ENCODE results near the gene GMPPA.

The GMPPA gene

DNA sequence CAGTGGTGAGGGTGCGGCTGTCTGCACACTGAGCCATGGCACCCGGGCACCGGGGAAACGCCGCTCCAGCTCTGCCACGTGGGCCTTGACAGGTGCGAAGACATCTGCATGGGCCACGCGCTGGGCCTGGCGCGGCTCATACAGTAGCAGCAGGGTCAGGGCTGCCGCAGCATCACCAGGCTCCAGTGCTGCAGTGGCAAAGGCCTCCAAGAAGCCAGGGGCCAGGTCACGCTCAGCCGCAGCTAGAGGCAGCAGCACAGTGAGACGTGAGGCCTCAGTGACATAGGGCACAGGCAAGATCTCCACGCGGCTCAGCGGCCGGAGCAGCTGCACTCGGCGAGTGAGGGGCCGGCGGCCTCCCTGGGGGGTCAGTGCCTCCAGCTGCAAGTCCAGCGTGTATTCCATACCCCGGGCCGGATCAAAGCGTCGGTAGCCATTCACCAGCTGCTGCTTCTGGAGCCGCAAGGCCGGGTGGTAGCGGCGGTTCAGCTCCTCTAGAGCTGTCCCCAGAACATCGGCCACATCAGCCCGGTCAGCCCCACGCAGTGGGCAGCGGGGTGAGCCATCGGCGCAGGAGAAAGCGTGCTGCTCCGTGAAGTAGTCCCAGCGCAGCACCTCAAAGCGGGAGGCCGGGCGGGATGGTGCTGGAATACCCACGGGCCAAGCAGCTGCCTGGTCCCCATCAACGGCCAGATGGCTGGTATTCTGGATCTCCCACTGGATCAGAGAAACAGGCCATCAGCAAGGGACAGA, 41.4 kb downstream of the GMPPA start:
- DNase-seq (ENCODE audit: low spot score), result no peak

GRCh38 chr2:219540784-219541504, 42.3 kb downstream of the GMPPA start:
- DNase-seq (ENCODE audit: low spot score), result no peak

GRCh38 chr2:219541611-219542180, 43.0 kb downstream of the GMPPA start:
- peak; percentile 74 for DNase-seq (ENCODE audit: low spot score)

DNA sequence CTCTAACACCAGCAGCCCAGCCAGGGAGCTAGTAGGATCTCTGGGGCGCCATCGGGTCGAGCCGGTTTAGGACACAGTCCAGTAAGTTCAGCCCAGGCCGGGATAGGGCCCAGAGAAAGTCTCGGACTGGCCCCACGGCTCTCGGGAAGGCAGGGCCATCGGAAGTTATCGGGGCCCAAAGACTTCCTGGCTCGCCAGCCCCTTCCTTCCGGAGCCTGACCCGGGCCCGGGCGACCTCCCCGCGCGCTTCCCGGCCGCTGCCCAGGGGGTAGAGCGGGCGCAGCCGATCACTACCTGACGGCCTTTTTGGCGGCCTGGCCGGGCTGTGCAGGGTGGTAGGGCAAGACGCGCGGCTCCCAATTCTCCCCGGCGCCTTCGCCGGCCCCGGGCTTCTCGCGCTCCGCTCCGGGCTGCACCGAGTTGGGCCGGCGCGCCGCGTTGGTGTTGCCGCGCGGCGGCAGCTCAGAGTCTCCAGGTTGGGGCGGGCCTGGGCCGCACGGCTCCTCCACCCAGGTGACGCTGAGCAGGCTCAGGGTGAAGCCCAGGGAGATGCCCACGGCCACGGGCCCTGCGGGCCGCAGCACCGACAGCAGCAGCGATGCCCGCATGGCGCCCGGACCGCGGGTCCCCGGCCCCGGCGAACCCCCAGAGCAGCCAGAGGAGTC, 44.4 kb downstream of the GMPPA start:
- no peak for DNase-seq (ENCODE audit: low spot score)

- DNase-seq (ENCODE audit: low spot score), result peak; percentile 75
Observed at GRCh38 chr2:219543596-219544358, 45.1 kb downstream of the GMPPA start, which contains the start of the genes CHPF and TMEM198. TSS of gene CHPF (minus strand) at chr2:219543809. CDS start at chr2:219543538, 271 bp downstream. TSS of gene TMEM198 (plus strand) at chr2:219544028. CDS start at chr2:219544728, 700 bp downstream.

GRCh38 chr2:219544567-219544966, 45.9 kb downstream of the GMPPA start:
- no peak for DNase-seq (ENCODE audit: low spot score)

DNA sequence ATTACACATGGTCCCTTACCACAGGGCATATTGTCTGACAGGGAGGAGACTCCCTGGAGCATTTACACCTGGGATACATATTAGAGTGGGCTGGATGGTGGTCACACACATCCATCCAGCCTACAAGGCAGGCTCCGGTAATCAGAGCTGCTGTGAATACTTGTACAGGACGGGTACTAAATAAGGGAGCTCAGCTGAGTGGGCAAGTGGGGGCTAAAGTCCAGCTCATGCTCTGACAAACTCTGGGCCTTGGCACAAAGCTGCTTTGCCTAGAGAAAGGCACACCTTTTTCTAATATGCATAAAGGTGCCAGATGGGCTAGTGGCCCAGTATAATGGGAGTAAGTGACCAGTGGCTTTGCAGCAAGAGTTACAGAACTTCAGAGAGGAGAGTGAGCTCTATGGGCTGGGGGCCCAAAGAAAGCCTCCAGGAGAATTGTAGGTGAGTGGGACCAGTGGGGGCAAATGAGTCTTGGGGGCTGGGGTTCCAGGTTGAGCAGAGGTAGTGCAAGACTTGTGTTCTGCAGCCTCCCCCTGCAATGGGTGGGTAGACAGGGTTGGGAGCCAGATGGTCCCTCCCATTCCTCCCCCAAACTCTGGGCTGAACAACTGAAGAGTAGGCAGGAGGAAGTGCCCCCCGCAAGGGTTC, 46.7 kb downstream of the GMPPA start:
- DNase-seq (ENCODE audit: low spot score), result no peak

DNA sequence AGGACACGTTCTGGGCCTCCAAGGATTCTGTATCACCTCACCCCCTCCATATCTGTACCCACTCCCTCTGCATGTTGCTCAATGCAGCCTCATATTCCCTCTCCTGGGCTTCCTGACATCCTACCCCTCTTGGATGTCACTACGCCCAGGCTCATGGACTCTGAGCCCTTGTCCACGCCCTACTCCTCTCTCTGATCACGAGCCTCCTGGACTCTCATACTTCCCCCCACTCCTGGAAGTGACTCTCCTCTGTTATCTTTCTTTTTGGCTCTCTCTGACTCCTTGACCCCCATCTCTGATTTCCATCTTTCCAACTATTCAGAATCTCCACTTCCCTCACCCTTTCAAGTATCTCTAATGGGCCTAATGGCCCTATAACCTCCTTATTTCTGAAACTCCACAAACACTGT, 47.3 kb downstream of the GMPPA start:
- DNase-seq (ENCODE audit: low spot score), result no peak

DNA sequence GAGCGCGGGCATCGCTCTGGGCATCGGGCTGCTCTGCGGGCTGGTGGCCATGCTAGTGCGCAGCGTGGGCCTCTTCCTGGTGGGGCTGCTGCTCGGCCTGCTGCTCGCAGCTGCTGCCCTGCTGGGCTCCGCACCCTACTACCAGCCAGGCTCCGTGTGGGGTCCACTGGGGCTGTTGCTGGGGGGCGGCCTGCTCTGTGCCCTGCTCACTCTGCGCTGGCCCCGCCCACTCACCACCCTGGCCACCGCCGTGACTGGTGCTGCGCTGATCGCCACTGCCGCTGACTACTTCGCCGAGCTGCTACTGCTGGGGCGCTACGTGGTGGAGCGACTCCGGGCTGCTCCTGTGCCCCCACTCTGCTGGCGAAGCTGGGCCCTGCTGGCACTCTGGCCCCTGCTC, 48.9 kb downstream of the GMPPA start:
- DNase-seq (ENCODE audit: low spot score), result no peak

GRCh38 chr2:219548990-219549389, 50.3 kb downstream of the GMPPA start:
- DNase-seq (ENCODE audit: low spot score), result no peak

- no peak for DNase-seq (ENCODE audit: low spot score)
Observed at GRCh38 chr2:219549619-219550018, 50.9 kb downstream of the GMPPA start.

GRCh38 chr2:219551441-219552381, 53.0 kb downstream of the GMPPA start:
- DNase-seq (ENCODE audit: low spot score), result peak; percentile 10

GRCh38 chr2:219552382-219553167, 53.9 kb downstream of the GMPPA start:
- peak; percentile 65 for DNase-seq (ENCODE audit: low spot score)

GRCh38 chr2:219553168-219553417, 54.4 kb downstream of the GMPPA start:
- no peak for DNase-seq (ENCODE audit: low spot score)

DNA sequence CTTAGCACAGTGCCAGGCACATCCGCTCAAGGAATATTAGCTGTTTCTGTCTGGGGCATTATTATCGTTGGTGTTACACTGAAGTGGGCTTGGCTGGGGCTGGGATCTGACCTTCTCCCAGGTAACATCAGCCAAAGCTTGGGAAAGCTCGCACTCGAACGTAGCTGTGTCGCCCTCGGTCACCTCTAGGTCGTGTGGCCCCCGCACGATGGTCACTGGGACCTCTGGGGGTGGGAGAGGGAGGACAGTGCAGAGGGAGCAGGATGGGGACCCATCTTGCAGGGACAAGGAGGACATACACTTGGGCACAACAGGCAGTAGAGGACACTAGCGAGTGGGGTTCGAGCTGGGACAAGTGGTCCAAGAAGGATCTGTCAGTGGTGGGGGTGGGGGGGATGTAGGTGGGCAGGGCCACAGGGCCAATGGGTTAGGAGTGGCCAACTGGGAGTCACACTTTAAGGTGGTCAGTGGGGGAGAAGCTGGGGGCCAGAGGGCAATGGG, 54.8 kb downstream of the GMPPA start:
- DNase-seq (ENCODE audit: low spot score), result no peak

- no peak for DNase-seq (ENCODE audit: low spot score)
Observed at GRCh38 chr2:219554350-219554749, 55.7 kb downstream of the GMPPA start.

DNA sequence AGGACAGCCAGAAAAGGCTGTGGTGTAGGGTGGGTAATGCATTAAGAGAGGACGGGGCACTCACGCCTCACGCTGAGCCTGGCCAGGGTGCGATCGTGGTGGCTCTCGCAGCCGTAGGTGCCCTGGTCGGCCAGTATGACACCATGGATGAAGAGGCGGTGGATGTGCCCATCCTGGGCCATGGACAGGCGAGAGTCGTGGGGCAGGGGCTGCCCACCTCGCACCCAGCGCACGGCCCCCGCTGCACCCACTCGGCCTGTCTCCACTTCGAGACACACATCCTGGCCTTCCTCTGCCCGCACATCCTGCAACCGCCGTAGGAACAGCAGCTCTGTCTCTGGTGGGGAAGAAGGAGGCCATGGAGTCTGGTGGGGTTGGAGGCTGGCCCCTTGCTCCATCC, 57.3 kb downstream of the GMPPA start:
- no peak for DNase-seq (ENCODE audit: low spot score)

DNA sequence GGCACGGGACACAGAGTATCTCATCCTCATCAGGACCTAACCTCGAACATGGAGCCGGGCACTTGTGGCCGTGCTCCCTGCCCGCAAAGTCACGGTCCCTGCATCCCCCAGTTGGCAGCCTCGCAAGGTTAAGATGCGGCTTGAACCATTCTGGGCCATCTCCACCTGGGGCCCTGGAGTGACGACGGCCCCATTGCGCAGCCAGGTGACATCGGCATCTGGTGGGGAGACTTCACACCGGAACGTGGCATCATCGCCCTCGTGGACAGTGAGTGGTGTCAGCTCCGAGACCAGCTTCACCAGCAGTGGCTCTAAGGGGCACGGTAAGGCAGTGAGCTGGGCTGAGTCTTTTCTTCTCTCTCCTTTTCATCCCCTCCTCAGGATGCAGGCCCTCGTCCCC, 57.7 kb downstream of the GMPPA start:
- DNase-seq (ENCODE audit: low spot score), result no peak

Data from hematopoietic multipotent progenitor cell treated with erythropoietin and hydrocortisone succinate and interleukin-3 and kit ligand, for 17 days (in vitro differentiated cells).